ENCODE data around the gene USP25.

USP25 gene

DNA sequence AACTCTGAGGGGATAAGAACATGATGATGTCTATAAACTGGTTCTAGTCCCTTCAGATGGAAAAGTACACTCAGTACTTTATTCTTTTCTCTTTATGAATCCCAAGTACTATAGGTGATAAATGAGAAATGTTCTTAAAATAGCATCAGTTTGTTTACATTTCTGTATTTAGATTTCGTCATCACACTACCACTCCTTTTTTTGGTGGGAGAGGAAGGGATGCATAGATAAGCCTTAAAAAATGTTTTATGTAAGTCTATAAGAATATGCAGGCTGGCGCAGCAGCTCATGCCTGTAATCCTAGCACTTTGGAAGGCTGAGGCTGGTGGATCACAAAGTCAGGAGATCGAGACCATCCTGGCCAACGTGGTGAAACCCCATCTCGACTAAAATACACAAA lies 144.8 kb downstream of the USP25 start:
- FAIRE-seq: no peak

GRCh38 chr21:15875286-15875685 lies 145.5 kb downstream of the USP25 start:
- no peak for FAIRE-seq

GRCh38 chr21:15893902-15894301 lies 164.1 kb downstream of the USP25 start:
- no peak for FAIRE-seq

GRCh38 chr21:15894596-15894995 lies 164.8 kb downstream of the USP25 start:
- FAIRE-seq: peak; percentile 73

DNA sequence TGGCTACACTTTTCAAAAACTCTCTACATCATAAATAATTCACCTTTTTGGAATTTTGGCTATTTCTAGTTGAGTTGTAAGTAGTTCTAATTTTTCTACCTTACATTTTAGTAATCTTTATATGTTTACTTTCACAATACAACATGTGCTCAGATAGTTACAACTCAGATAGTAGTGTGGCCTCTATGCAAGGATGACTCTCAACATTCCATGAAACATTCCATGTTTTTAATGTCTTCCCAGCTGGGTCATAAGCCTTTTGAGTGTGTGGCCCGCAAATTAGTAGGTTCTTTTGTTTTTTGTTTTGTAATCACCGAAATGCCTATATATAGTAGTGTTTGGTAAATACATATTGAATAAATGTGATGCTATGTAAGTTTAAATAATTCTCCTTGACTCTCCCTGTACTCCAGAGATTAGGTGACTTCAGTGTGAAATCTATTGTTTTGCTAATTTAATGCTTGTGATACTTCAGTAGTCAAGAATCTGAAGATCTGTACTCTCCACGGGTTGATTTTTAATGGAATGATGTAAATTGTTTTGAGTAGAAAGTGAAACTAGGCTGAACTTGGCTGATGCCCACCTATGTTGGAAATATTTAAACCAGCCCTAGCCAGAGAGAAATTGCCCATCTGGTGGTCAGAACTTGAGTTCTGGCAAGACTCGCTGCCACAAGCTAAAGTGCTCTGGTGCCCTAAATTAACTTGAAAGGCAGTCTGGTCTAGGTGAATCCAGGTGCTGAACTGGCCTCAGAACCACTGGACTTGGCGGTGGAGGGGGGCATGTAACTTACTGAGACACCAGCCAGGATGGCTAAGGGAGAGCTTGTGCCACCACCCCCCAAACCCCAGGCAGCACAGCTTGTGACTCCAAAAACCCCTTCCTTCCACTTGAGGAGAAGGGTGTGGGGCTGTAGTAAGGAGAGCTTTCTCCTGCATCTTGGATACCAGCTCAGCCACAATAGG lies 165.6 kb downstream of the USP25 start:
- FAIRE-seq: no peak

DNA sequence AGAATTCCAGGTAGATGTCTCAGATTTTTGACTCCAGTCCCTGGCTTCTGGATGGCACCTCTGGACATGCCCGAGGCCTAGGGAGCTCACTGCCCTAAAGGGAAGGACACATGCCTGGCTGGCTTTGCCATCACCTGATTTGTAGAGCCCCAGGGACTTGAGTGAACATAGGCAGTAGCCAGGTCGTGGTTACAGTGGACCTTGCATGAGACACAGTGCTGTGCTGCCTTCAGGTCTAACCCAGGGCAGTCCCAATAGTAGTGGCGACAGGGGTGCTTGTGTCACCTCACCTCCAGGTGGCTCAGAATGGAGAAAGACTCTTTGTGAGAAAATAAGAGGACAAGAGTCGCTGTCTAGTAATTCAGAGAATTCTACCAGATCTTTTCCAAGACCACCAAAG lies 166.7 kb downstream of the USP25 start:
- FAIRE-seq: no peak

- FAIRE-seq: no peak
Measured at GRCh38 chr21:15904389-15904788, 174.6 kb downstream of the USP25 start.

DNA sequence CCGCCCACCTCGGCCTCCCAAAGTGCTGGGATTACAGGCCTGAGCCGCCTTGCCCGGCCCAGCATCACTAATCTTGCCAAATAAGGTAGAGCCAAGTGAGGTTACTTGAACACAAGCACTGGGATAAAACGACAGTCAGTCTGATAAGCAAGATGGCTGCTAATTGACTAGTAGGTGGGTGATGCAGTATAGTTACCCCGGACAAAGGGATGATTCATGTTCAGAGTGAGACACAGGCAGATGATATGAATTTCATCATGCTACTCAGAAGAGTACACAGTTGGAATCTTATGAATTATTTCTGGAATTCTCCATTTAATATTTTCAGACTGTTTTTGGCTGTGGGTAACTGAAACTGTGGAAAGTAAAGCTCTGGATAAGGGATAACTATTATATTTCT lies 178.4 kb downstream of the USP25 start:
- no peak for FAIRE-seq

DNA sequence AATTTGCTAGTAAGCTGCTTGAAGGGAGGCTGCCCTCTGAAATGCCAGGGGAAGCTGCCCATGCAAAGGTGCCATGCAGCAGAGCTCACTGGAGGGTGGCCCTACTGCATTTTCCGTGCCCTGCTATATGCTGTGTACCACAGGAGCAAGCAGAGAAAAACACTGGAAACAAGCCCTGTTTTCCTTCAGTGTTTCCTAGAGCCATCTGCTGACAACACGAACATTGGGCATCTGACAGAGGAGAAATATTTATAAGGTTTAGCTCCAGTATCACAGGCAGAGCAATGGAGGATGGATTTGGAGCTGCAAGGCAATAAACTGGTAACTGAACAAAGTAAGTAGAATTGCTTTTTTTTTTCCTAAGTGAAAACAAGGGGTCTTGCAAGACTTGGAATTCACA lies 198.4 kb downstream of the USP25 start:
- no peak for FAIRE-seq

DNA sequence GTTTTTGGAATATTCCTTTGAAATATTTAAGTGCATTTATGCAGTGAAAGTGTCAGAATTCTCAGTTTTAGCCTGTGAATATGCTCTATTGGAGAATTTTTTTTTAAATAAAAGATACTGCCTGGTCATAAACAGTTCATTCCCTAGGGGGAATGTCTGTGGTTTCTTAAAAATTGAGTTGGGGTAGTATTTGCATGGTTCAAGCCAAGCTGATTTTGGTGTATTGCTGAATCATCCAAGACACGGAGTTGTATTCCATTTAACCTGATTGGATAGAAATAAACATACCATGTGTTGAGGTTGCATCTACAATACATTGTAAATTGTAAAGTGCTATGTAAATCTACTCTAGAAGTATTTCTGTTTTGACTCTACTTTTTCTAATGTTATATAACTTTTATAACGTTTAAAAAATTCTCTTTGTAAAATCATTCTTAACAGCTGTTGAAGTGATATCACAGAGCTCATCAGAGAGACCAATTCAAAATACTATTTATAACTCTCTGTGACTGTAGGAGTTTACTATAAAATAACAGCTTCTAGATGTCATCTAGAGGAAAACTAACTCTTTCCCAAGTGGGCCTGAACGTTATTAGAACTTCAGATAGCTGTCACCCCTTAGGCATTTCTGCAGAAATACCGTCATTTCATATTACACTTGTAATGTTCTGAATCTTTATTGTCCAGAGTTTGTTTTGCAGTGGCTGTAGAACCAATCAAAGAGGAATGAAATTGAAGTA lies 199.1 kb downstream of the USP25 start:
- FAIRE-seq: peak; percentile 41

DNA sequence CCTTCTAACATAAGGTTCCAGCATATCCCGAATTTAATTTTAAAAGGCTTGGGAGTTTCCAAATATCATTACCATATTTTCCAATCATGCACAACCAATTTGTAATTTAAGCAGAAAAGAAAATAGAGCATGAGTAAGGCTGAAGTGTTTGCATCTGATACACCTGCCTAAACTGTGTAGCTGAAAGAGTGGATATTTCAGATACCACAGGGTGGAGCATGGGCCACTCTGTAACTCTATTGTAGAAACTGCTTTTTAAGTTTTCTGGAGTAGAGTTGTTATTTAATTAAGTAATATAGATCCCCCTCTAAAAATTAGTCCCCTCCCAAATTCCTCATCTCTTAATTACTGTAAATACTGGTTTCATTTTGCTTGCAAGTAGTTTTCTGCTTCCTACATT lies 199.8 kb downstream of the USP25 start:
- no peak for FAIRE-seq

Measured in TTC549 (cell line).